KBM-7 (cell line): ENCODE measurements around the gene CFAP92.

ENCODE experiments used
- DNase-seq: peaks from one replicate; pipeline ENCODE4 v3.0.0-alpha.2; 2015
- in situ Hi-C: fragments of 300-500 bp; cut with MboI; formaldehyde crosslinking; loops from 2 replicates; pipeline ENCODE4 v1.14.3; 2020; ENCODE audit warnings: low sequenced_read_pairs, low pct_unique_long_range_greater_than_20kb, mixed read lengths

The CFAP92 gene

GRCh38 chr3:129010310-129010956 lies 16.6 kb upstream of the CFAP92 start:
- DNase-seq = no peak
- in situ Hi-C loops = no loop called here

GRCh38 chr3:129009266-129009665 lies 15.4 kb upstream of the CFAP92 start:
- no peak for DNase-seq
- in situ Hi-C loops = no loop called here

GRCh38 chr3:129007792-129008191 lies 13.9 kb upstream of the CFAP92 start:
- in situ Hi-C loops = no loop called here
- DNase-seq = no peak

DNA sequence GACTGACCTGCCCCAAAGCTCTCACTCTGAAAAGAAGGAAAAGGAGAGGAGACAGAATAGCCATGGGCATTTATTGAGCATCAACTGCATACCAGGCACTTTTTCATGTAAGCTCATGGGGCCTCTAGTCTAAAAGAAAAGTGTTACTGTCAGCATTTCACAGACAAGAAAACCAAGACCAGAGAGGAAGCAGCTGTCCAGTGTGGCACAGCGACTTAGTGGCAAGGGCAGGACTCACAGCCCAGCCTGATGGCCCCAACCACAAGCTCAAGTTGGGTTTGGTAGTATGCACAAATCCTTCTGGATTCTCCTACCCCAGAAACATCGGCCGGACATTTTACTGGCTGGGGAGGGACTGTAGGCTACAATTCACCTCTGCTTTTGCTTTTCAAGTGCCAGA lies 13.0 kb upstream of the CFAP92 start:
- in situ Hi-C loops = no loop called here
- DNase-seq = no peak

GRCh38 chr3:129005526-129006303 lies 11.8 kb upstream of the CFAP92 start:
- in situ Hi-C loops = no loop called here
- no peak for DNase-seq

DNA sequence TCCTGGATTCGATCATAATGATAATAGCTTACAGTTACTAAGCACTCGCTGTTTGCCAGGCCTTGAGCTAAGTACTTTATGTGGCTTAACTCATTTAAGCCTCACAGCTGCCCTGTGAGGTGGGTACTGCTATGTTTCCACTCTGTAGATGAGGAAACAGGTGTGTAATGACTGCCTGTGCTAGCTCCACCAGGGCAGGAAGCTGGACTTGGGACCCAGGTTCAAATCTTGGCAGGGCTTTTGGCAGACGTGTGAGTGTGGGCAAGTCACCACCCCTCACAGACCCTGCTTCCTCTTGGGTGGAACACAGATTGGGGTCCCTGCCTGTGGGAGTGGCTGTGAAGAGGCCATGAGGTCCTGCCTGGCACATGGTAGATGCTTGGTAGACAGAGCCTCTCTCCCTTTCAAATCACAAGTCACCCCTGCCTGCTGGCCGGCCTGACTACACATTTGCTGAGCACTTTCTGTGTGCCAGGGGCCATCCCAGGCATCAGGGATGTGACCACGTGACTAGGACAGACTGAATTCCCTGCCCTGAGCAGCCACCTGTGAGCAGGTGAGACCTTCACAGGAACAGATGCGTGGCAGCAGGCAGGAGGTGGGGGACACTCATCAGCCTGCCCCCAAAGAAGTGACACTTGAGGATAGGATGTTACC lies 10.9 kb upstream of the CFAP92 start:
- in situ Hi-C loops = no loop called here
- no peak for DNase-seq

- DNase-seq = no peak
- in situ Hi-C loops = no loop called here
Observed at GRCh38 chr3:129003578-129004112, 9.8 kb upstream of the CFAP92 start.

- no peak for DNase-seq
- in situ Hi-C loops = no loop called here
Observed at GRCh38 chr3:129002573-129003569, 9.0 kb upstream of the CFAP92 start.

DNA sequence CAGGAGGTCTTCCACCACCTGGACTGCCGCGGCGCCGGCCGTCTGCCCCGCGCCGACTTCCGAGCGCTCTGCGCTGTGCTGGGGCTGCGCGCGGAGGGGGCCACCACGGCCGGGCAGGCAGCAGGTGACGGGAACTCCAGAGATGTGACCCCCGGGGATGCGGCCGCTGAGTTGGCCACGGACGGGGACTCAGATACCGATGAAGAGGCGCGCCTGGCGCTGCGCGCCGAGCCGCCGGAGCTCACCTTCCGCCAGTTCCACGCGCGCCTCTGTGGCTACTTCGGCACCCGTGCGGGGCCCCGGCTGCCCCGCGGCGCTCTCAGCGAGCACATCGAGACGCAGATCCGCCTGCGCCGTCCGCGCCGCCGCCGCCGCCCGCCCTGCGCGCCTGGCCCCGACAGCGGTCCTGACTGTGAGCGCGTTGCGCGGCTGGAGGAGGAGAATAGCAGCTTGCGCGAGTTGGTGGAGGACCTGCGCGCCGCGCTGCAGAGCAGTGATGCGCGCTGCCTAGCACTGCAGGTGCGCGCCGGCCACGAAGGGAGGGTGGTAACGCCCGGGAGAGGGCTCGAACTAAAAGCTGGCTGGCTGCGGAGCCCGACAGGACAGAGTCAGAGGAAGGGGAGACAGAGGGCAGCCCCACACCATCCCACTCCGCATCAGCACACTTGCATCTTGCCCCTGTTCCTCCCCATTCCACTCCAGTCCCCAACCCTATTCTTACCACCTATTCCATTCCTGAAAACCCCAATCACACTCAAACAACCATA lies 8.1 kb upstream of the CFAP92 start:
- in situ Hi-C loops = no loop called here
- DNase-seq = peak; percentile 19

GRCh38 chr3:129001101-129001805 lies 7.4 kb upstream of the CFAP92 start, which contains the start of gene EFCC1:
EFCC1 (plus strand) TSS chr3:129001304; CDS start chr3:129001629, 325 bp downstream.
- in situ Hi-C loops = no loop called here
- no peak for DNase-seq

DNA sequence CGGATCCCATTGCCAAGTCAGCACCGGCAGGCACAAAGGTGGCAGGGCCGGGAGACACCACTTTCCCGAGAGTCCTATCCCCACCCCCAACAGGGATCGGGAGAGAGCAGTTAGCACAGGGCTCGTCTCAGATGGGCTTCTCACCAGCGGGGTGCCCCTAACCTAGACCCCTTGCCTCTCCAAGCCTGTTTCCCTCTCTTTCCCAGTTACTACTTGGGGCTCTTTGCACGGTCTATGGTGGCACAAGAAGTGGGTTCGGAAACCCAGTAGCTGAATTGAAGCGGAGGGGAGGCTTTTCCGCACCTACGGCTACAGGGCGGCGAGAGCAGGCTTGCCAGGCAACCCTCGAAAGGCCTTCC lies 6.8 kb upstream of the CFAP92 start:
- no peak for DNase-seq
- in situ Hi-C loops = no loop called here

GRCh38 chr3:128999102-128999501 lies 5.2 kb upstream of the CFAP92 start:
- in situ Hi-C loops = no loop called here
- DNase-seq = no peak

DNA sequence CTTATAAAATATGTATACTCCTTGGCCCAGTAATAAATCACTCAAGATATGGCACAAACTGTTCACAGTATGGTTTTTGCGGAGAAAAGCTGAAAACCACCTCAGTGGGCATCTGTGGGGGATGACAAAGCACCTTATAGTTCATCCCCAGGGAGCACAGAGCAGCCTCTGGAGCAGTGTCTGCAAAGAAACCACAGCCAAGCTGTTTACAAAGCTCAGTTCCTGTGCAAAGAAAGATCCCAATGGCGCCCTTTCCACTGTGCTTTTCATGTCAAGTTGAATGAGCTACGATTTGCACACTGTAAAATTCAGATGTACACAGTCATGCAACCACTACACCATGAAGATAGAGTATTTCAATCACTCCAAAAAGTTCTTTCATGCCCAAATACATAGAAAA lies 4.7 kb upstream of the CFAP92 start:
- peak; percentile 63 for DNase-seq
- in situ Hi-C loops = no loop called here

DNA sequence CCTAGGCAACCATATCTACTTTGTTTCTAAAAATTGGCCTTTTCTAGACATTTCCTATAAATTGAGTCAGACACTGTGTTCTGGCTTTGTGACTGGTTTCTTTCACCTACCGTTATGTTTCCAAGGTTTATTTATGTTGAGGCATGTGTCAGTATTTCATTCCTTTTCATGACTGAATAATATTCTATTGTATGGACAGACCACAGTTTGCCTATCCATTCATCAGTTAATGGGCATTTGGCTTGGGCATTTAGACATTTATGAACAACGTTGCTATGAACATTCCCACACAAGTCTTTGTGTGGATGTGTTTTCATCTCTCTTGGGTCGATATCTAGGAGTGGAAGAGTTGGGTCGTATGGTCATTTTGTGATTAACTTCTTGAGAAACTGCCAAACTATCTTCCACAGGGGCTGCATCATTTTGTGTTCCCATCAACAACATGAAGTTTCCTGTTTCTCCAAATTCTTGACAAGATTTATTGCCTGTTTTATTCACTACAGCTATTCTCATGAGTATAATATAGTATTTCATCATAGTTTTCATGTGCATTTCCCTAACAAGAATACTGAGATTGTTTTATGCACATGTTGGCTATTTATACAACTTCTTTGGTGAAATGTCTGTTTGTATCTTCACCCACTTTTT lies 3.7 kb upstream of the CFAP92 start:
- in situ Hi-C loops = no loop called here
- no peak for DNase-seq

DNA sequence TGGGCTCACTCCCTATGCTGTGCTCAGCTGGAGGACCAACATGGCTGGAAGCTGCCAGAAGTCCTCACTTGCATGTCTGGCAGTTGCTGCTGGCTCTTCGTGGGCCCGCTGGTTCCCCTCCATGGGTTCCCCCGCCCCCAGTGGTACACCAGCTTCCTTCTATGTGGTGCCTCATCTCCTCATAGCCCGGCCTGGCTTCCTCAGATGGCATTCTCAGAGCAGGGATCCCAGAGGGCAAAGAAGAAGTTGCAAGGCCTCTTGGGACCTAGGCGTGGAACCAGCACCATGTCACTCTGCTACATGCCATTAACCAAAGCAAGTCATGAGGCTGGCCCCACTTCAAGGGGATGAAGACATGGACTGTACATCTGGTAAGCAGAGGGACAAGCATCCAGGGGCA lies 2.9 kb upstream of the CFAP92 start:
- DNase-seq = no peak
- in situ Hi-C loops = no loop called here

DNA sequence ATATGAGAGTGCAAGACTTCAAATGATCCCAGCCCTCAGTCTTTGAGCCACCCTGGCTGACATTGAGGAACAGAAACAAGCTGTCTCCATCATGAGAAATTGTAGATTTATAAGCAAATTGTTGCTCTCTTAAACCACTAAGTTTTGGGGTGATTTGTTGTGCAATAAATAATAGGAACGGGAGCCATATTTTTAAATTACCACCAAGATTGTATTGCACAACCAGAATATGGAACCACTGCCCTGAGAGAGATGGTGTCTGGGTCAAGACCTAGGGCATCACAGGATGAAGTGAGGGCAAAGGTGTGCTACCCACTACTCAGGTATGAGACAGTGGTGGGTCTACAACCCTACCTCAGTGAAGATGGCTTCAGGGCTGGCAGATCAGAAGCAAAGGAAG lies 2.3 kb upstream of the CFAP92 start:
- DNase-seq = no peak
- in situ Hi-C loops = no loop called here

DNA sequence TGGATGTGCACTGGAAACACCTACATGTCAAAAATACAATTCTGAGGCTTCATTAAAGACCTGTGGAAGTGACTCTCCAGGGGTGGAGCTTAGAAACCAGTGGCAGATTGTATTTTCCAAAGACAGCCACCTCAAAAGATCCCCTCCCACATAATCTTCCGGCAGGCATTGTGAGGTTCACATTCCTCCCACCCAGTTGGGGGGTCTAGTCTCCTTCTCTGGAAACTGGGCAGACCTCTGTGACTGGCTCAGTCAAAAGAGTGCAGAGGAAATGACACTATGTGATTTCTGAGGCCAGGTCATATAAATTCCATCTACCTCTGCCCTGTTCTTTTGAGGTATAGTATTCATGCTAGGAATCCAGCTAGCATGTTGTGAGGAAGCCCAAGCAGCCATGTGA lies 1.9 kb upstream of the CFAP92 start:
- no peak for DNase-seq
- in situ Hi-C loops = no loop called here
